SU-DHL-6 (cell line): ENCODE data around the gene CCNJL.

Experiments used
- H2AFZ ChIP-seq: fragments of 200-600 bp; sonication (generic); 2 replicates; pipeline ENCODE4 v1.6.1; 2014; ENCODE audit warnings: low read depth, mild to moderate bottlenecking, moderate library complexity, mixed read lengths, antibody characterized with exemption, low read length; ENCODE audit not compliant: severe bottlenecking
- H3F3A ChIP-seq: fragments of 200-600 bp; shearing (Covaris generic); 2 replicates; pipeline ENCODE4 v1.6.0; 2016; ENCODE audit warnings: antibody characterized with exemption, mild to moderate bottlenecking; ENCODE audit not compliant: insufficient read depth
- H3K27ac ChIP-seq: fragments of 200-600 bp; sonication (generic); 2 replicates; pipeline ENCODE4 v1.5.1; 2016; ENCODE audit warnings: low read depth, mild to moderate bottlenecking, low read length, moderate library complexity, mixed read lengths
- H3K27me3 ChIP-seq: fragments of 200-600 bp; sonication (generic), shearing (Covaris generic); 2 replicates; pipeline ENCODE4 v1.6.0; 2014; ENCODE audit warnings: mild to moderate bottlenecking, low read length
- H3K36me3 ChIP-seq: fragments of 200-600 bp; sonication (generic); 2 replicates; pipeline ENCODE4 v1.6.1; 2014; ENCODE audit warnings: mild to moderate bottlenecking, low read length, mixed read lengths
- H3K4me2 ChIP-seq: fragments of 300-600, 200-600 bp; shearing (Covaris generic), sonication (generic); 2 replicates; pipeline ENCODE4 v1.6.0; 2014; ENCODE audit warnings: low read length, low read depth, mild to moderate bottlenecking; ENCODE audit not compliant: poor library complexity, severe bottlenecking
- H3K4me3 ChIP-seq: fragments of 200-600 bp; sonication (generic); 2 replicates; pipeline ENCODE4 v1.5.1; 2014; ENCODE audit warnings: antibody characterized with exemption, low read length, mild to moderate bottlenecking, mixed read lengths; ENCODE audit not compliant: insufficient read depth, poor library complexity, severe bottlenecking
- H3K79me2 ChIP-seq: fragments of 200-600 bp; sonication (generic); 2 replicates; pipeline ENCODE4 v1.6.1; 2014; ENCODE audit warnings: mild to moderate bottlenecking, low read length, moderate library complexity; ENCODE audit not compliant: insufficient read depth
- H3K9ac ChIP-seq: fragments of 200-600 bp; sonication (generic); 2 replicates; pipeline ENCODE4 v1.7.0; 2014; ENCODE audit warnings: mild to moderate bottlenecking, low read length
- H3K9me2 ChIP-seq: fragments of 200-600 bp; sonication (generic); replicated peaks from 2 replicates; pipeline ENCODE4 v1.6.1; 2014; ENCODE audit warnings: low read length; ENCODE audit not compliant: insufficient read depth
- H3K9me3 ChIP-seq: fragments of 200-600 bp; sonication (generic); 2 replicates; pipeline ENCODE4 v1.6.1; 2014; ENCODE audit warnings: low read length, mixed read lengths; ENCODE audit not compliant: insufficient read depth
- H4K20me1 ChIP-seq: fragments of 200-600 bp; sonication (generic); 2 replicates; pipeline ENCODE4 v1.6.1; 2014; ENCODE audit warnings: low read depth, mild to moderate bottlenecking, antibody characterized with exemption, low read length, moderate library complexity, mixed read lengths
- CTCF ChIP-seq: fragments of 200-600 bp; sonication (generic); IDR thresholded peaks from one replicate; pipeline ENCODE4 v1.5.1; 2017; ENCODE audit warnings: antibody characterized with exemption, mild to moderate bottlenecking, low read length, moderate library complexity; ENCODE audit not compliant: insufficient read depth, poor library complexity, severe bottlenecking
- EZH2phosphoT487 ChIP-seq: fragments of 200-600 bp; sonication (generic), shearing (Covaris generic); conservative IDR thresholded peaks from 2 replicates; pipeline ENCODE4 v1.6.1; 2018; ENCODE audit warnings: mild to moderate bottlenecking, antibody characterized with exemption, low read length, moderate library complexity, mixed read lengths

Gene CCNJL

GRCh38 chr5:160287378-160288051, 24.8 kb downstream of the CCNJL start:
- Histone ChIP-seq H3K4me3 (no peak overlapping the region), H3K27me3 (no peaks in the 10 kb centered on the region), H3K27ac (no peak overlapping the region), H4K20me1 (no peaks in the 10 kb centered on the region), H3K4me2 (no peak overlapping the region), H3K9me3 (no peaks in the 10 kb centered on the region), H3K79me2 (no peaks in the 10 kb centered on the region), H3K9ac (no peak overlapping the region), H3F3A (no peaks in the 10 kb centered on the region), H3K36me3 (no peaks in the 10 kb centered on the region), H2AFZ (no peak overlapping the region), H3K9me2 (no peaks in the 10 kb centered on the region)
- TF ChIP-seq CTCF (no peak), EZH2phosphoT487 (no peak)

DNA sequence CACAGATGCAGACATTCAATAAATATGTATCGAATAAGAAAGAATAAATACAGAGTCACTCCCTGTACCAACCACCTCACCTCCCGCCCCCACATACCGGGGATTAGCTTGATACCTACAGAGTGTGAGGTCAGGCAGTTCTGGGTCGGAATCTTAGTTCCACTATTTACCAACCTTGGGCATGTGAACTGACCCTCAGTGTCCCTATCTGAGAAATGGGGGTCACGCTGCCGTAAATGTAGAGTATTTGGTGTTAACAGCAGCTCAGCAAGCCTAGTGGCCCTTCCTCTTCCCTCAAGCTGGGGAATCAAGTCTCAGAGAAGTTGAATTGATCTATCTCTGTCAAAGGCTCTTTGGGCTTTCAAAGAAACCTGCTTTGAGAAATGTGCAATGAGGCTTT, 25.4 kb downstream of the CCNJL start:
- Histone ChIP-seq H2AFZ (no peak overlapping the region), H3K36me3 (no peaks in the 10 kb centered on the region), H3K4me3 (no peak overlapping the region), H3F3A (no peaks in the 10 kb centered on the region), H3K9me2 (no peaks in the 10 kb centered on the region), H3K4me2 (no peak overlapping the region), H3K9me3 (no peaks in the 10 kb centered on the region), H3K27me3 (no peaks in the 10 kb centered on the region), H3K79me2 (no peaks in the 10 kb centered on the region), H3K27ac (no peak overlapping the region), H4K20me1 (no peaks in the 10 kb centered on the region), H3K9ac (no peak overlapping the region)
- no peak for TF ChIP-seq CTCF
- TF ChIP-seq EZH2phosphoT487, result no peak

DNA sequence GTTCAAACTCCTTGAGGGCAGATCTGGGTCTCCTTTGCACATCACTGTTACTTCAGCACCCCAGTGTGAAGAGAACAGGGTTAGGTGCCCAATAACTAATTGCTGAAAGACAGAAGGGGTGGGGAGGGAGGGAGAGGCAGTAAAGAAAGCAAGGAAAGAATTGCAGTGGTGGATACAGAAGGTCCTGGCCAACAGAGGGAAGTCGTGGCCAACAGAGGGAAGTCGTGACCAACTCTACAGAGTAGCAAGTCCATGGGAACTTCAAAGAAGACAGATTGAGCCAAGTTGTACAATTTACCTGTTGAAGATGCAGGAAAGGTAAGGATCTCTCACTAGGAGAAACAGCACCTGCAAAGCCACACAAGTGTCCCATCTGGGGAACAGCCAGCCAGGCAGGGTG, 27.0 kb downstream of the CCNJL start:
- no peaks in the 10 kb centered on the region for H3K36me3 ChIP-seq
- no peaks in the 10 kb centered on the region for H3K79me2 ChIP-seq
- H3F3A ChIP-seq, result no peaks in the 10 kb centered on the region
- H3K4me2 ChIP-seq, result no peak overlapping the region
- H3K9ac ChIP-seq, result no peak overlapping the region
- no peaks in the 10 kb centered on the region for H3K27me3 ChIP-seq
- H3K27ac ChIP-seq, result no peak overlapping the region
- H3K9me3 ChIP-seq, result no peaks in the 10 kb centered on the region
- H2AFZ ChIP-seq, result no peak overlapping the region
- TF ChIP-seq CTCF, result no peak
- TF ChIP-seq EZH2phosphoT487, result no peak
- no peaks in the 10 kb centered on the region for H4K20me1 ChIP-seq
- H3K4me3 ChIP-seq, result no peak overlapping the region
- no peaks in the 10 kb centered on the region for H3K9me2 ChIP-seq
